ENCODE results near the gene ARHGDIG.
"Not testable (repeated sequence)": the region's sequence is repeated elsewhere in the genome, so short reads cannot be mapped to it uniquely, and the experiment has no call there.

ARHGDIG gene

GRCh38 chr16:263182-263774 is 17.1 kb upstream of the ARHGDIG start:
- in situ Hi-C loops (cut with MboI; ENCODE audit: low sequenced_read_pairs) = no loop called here

- in situ Hi-C loops (cut with MboI; ENCODE audit: low sequenced_read_pairs) = no loop called here
These were observed 16.4 kb upstream of the ARHGDIG start for GRCh38 chr16:263944-264343.

- in situ Hi-C loops (cut with MboI; ENCODE audit: low sequenced_read_pairs) = no loop called here
These were observed 15.9 kb upstream of the ARHGDIG start for GRCh38 chr16:264440-264951.

GRCh38 chr16:265002-265529 is 15.3 kb upstream of the ARHGDIG start:
- in situ Hi-C loops (cut with MboI; ENCODE audit: low sequenced_read_pairs) = no loop called here

- in situ Hi-C loops (cut with MboI; ENCODE audit: low sequenced_read_pairs) = no loop called here
These were observed 14.7 kb upstream of the ARHGDIG start for GRCh38 chr16:265711-266110.

GRCh38 chr16:266258-267164 is 13.9 kb upstream of the ARHGDIG start:
- in situ Hi-C loops (cut with MboI; ENCODE audit: low sequenced_read_pairs) = no loop called here

GRCh38 chr16:267562-267961 is 12.8 kb upstream of the ARHGDIG start:
- in situ Hi-C loops (cut with MboI; ENCODE audit: low sequenced_read_pairs) = not testable (repeated sequence)

- in situ Hi-C loops (cut with MboI; ENCODE audit: low sequenced_read_pairs) = no loop called here
These were observed 12.0 kb upstream of the ARHGDIG start for GRCh38 chr16:268141-269053.

- in situ Hi-C loops (cut with MboI; ENCODE audit: low sequenced_read_pairs) = no loop called here
These were observed 11.2 kb upstream of the ARHGDIG start for GRCh38 chr16:269061-269796.

GRCh38 chr16:270381-271255 is 9.8 kb upstream of the ARHGDIG start:
- in situ Hi-C loops (cut with MboI; ENCODE audit: low sequenced_read_pairs) = no loop called here

GRCh38 chr16:272633-273546 is 7.5 kb upstream of the ARHGDIG start:
- in situ Hi-C loops (cut with MboI; ENCODE audit: low sequenced_read_pairs) = no loop called here

GRCh38 chr16:273547-274421 is 6.6 kb upstream of the ARHGDIG start:
- in situ Hi-C loops (cut with MboI; ENCODE audit: low sequenced_read_pairs) = no loop called here

GRCh38 chr16:275041-275641 is 5.2 kb upstream of the ARHGDIG start:
- in situ Hi-C loops (cut with MboI; ENCODE audit: low sequenced_read_pairs) = no loop called here

GRCh38 chr16:275786-276232 is 4.6 kb upstream of the ARHGDIG start, which contains the start of gene RGS11:
Gene RGS11, minus strand, starts transcription at chr16:275944. Its CDS starts 33 bp downstream, at chr16:275911.
- in situ Hi-C loops (cut with MboI; ENCODE audit: low sequenced_read_pairs) = no loop called here

- in situ Hi-C loops (cut with MboI; ENCODE audit: low sequenced_read_pairs) = no loop called here
These were observed 3.8 kb upstream of the ARHGDIG start for GRCh38 chr16:276426-277077.

GRCh38 chr16:278863-279366 is 1.5 kb upstream of the ARHGDIG start:
- in situ Hi-C loops (cut with MboI; ENCODE audit: low sequenced_read_pairs) = no loop called here

Data from hTERT RPE-1 (cell line).